Measurements from ENCODE around the gene CRB3. TPM values are rescaled to one million over a fixed set of nuclear protein-coding genes. Genes with fewer than 3 reads are reported as not detected.

The CRB3 gene
- polyA plus RNA-seq, 4 donors, result 22.0 to 39.8 (median 35.5) TPM

DNA sequence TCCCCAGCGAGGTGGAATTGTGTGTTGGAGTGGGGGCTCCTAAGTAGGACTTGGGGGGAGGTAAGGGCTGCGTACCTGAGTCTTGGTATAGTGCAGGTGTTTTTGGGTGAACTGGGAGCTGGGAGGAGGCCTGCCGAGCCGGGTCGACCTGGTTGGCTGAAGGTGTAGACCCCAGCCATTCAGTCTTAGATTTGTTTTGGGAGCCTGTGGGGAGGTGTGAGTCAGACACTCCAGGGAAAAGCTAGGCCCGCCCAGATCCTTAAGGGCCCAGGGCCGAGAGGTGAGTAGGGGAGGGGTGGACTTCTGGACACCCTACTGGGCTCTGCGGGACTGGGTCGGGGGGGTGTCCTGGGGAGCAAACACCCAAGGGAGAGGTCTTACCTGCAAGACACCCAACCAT lies 935 bp downstream of the CRB3 start:
- DNase-seq (ENCODE audit: low read depth in 4 of 4, low spot score in 2 of 4), result no peak

DNA sequence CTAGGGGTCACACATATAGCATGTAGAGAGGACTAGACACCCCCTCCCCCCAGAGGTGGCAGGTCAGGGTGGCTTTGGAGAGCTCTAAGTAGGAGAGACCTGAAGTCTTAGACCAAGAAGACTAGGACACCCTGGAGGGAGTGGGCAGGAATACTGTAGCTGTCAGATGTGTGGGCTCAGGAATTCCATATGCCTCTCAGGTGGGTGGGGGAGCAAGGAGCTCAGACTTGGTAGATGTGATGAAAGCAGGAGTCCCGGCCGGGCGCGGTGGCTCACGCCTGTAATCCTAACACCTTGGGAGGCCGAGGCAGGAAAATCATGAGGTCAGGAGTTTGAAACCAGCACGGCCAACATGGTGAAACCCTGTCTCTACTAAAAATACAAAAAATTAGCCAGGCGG lies 1.6 kb downstream of the CRB3 start:
- DNase-seq (ENCODE audit: low read depth in 4 of 4, low spot score in 2 of 4), result no peak

DNA sequence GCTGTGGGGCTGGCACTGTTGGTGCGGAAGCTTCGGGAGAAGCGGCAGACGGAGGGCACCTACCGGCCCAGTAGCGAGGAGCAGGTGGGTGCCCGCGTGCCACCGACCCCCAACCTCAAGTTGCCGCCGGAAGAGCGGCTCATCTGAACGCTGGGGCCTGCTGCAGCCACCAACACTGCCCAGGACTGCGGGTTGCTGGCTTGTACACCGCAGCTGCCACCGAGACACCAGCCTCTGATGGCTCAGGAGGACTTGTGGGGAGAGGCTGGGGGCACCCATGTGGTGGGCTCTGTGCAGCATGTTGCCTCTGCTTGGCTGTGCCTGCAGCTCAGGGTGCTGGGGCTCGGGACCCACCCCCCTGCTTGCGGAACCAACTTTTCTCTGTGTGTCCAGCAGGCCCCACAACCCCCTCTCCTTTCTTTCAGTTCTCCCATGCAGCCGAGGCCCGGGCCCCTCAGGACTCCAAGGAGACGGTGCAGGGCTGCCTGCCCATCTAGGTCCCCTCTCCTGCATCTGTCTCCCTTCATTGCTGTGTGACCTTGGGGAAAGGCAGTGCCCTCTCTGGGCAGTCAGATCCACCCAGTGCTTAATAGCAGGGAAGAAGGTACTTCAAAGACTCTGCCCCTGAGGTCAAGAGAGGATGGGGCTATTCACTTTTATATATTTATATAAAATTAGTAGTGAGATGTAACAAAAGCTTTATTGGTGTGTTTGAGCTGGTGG lies 2.6 kb downstream of the CRB3 start:
- DNase-seq (ENCODE audit: low read depth in 4 of 4, low spot score in 2 of 4), result no peak

DNA sequence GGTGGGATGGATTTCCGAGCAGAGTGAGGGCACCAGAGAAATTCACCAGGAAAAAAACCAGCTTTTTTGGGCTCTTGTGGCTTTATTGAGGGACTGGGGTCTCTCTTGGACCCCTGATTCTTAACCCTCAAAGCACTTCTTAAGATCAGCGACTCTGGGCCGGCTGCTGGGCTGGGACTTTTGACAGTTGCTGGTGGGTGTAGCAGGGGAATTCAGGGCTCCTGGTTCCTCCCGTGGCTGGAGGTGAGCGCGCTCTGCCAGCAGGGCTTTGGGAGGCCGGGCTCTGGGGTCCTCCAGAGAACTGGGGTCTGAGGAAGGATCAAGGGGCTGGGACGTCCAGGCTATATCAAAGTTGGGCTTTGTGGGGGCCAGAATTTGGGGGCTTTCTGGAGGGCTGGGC lies 3.3 kb downstream of the CRB3 start:
- no peak for DNase-seq (ENCODE audit: low read depth in 4 of 4, low spot score in 2 of 4)

DNA sequence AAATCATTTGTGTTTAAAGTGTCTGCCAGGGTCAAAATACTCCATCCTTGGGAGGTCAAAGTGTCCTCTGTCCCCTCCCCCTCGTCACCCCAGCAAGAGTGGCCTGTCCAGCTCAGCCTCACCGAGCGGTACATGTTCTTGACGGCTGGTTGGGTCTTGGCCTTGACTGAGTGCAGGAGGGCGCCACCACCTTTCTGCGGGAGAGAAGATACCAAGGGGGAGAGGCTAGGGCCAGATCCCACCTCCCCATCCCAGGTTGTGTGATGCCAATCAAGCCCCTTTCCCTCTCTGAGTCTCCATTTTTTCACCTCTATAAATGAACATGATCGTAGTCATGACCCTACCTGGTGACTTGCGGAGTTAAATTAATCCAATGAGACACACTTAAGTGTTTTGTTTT lies 6.1 kb downstream of the CRB3 start:
- DNase-seq (ENCODE audit: low read depth in 4 of 4, low spot score in 2 of 4), result no peak

DNA sequence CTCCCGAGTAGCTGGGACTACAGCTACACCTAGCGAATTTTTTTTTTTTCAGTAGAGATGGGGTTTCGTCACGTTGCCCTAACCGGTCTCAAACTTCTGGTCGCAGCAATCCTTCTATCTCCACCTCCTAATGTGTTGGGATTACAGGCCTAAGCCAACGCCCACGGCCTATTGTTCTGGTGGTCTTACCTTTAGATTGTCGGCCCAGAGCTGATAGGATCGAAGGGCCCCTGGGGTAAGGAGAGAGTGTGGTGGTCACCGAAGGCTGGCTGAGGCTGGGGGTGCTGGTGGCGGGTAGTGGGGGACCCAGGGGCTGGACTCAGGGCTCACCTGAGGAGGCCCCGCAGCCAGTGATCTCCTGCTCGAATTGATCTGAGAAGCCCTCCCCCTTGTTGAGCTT lies 7.0 kb downstream of the CRB3 start:
- no peak for DNase-seq (ENCODE audit: low read depth in 4 of 4, low spot score in 2 of 4)

DNA sequence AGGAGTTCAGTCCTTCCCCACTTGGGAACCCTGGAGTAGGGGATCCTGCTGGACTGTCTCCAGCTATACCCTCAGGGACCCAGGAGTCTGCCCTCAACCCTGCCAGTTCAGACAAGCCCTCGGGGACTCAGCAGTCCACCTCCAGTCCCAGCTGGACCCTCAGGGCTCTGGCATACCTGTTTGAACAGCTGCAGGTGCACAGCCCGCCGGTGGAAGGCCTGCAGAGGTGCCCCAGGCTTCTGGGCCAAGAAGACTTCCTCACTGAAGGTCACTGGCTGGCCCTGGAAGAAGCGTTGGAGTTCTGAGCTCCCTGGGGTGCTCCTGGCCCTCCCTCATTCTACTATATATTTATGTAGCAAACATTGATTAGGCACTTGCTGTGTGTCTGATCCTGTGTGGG lies 8.6 kb downstream of the CRB3 start:
- DNase-seq (ENCODE audit: low read depth in 4 of 4, low spot score in 2 of 4), result no peak

DNA sequence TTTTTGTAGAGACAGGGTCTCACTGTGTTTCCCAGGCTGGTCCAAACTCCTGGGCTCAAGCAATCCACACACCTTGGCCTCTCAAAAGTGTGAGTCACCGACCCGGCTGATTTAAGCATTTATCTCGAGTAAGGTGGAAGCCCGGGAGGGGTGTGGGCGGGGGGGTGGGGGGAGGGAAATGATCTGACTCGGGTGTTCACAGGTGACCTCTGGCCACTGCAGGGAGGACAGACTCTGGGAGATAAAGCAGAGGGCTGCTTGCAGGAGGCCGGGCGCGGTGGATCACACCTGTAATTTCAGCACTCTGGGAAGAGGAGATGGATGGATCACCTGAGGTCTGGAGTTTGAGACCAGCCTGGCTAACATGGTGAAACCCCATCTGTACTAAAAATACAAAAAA lies 9.6 kb downstream of the CRB3 start:
- no peak for DNase-seq (ENCODE audit: low read depth in 4 of 4, low spot score in 2 of 4)

DNA sequence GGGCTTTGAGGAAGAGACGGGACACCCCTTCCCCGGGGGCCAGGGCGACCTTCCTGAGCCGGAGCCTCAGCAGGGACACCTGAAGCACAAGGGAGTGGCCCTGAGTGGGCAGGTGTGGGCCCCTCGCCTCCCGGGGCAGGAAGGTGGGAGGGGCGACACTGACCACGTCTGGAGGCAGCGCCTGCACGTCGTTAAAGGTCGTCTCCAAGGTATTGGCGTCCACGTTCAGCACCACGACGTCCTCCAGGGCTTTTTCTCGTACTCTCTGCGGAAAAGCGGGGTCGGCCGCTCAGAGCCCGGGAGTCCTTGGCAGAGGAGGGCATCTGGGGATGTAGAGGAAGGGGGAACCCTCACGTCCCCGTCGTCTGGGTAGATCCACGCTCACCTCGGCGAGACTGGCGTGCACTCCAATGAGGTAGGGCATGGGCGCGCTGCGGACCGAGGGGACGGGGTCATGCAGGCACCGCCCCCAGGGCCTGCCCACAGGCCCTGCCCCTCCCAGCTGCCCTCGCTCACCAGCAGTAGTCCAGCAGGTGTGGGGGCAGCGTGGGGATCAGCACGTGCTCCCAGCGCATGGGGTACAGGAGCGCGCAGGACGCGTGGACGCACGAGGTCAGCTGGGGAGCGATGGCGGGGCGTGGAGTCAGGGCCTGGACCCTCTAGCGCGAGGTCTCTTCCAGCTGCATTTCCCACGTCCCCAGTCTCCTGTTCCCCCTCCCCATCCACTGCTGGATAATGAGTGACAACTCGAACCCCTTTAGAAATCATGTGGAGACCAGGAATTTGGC lies 11.4 kb downstream of the CRB3 start:
- DNase-seq (ENCODE audit: low read depth in 4 of 4, low spot score in 2 of 4), result no peak

DNA sequence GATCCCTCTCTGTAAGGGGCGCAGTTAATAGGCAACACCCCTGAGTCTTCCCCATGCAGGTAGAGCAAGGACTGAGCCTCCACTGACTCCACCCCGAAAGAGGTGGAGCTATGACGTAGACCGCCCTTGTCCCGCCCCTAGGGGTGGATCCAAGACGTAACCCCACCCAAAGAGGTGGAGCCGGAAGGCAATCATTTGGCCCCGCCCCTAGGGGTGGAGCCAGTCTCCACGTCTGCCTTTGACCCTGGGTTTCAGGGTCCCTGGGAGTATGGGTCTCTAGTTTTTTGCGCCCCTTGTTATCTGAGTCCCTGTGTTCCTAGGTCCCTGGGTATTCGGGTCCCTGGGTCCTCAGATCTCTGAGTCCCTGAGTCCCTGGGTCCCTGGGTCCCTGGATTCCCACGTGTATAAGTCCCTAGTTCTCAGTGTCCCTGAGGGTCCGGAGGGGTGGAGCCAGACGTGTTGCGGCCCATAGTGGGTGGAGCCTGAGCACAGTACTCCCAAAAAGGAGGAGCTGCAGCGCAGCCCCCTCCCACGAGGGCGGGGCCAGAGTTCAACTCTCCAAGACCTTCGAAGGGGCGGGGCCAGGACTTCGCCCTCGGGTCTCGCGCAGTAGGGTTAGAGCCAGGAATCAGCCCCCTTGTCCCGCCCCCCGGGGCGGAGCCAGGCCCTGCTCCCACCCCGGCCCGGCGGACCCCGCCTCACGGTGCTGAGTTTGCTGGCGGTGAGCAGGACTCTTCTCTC lies 12.3 kb downstream of the CRB3 start:
- peak in 3 of 4 donors; percentile 41 to 71 (median 51) for DNase-seq (ENCODE audit: low read depth in 4 of 4, low spot score in 2 of 4)

DNA sequence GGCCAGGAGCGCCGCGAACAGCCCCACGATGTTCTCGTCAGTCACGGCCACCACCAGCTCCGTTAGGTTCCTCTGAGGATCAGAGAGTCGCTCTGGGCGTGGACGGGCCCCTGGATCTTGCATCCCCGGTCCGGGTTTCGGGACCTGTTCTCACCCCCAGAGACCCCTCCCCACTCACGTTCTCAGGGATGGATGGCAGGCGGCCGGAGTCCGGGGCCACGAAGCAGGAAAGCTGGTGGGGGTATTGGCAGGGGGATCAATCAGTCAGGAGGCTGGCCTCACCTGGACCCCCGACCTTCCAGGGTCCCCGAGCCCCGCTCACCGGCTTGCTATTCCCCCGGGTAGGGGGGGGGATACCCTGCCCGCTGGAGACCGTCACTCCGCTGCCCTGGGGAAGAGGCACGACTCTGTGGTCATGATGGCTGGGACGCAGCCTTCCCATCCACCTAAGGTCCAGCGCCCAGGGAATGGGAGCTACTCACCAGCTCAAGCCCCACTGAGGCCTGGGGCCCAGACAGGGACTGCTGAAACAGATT lies 12.9 kb downstream of the CRB3 start:
- DNase-seq (ENCODE audit: low read depth in 4 of 4, low spot score in 2 of 4), result no peak

DNA sequence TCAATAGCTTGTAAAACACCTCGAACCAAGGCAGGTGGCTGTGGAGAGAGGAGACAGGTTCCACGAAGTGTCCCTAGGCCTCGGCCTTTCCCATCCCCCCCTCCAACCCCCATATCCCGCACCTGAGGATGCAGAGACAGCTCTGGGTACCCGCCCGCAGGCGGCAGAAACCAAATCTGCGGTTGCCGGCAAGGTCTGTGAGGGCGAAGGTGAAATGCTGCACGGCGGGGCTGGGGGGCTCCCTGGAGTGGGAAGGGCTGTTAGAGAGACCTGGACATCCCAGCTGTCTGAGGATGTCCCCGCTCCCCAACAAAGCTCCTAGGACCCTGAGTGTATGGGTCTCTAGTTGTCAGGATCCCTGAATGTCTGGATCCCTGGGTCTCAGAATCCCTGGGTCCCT lies 14.7 kb downstream of the CRB3 start:
- no peak for DNase-seq (ENCODE audit: low read depth in 4 of 4, low spot score in 2 of 4)

DNA sequence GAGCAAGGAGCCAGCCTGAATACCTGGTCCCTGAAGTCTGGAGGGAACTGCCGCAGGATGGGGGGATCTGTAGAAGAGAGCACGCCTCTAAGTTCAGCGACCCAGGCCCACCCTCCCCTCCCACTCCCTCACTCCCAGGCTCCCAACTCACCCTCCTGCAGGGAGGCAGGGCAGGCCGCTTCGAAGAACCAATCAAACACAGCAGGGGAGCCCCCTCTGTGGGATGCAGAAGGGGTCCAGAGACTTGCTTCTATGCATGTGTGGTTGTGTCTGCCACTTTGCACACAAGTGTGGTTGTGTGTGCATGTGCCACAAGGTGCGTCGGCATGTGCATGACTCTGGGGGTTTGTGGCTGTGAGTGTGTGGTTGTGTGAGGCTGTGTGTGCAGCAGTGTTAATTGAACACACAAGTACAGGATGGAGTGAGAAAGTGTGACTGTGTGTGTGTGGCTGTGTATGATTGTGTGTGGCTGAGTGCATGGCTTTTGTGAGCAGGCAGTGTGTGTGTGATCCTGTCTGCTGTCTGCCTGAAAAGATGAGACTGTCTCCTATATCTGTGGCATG lies 15.8 kb downstream of the CRB3 start:
- no peak for DNase-seq (ENCODE audit: low read depth in 4 of 4, low spot score in 2 of 4)

DNA sequence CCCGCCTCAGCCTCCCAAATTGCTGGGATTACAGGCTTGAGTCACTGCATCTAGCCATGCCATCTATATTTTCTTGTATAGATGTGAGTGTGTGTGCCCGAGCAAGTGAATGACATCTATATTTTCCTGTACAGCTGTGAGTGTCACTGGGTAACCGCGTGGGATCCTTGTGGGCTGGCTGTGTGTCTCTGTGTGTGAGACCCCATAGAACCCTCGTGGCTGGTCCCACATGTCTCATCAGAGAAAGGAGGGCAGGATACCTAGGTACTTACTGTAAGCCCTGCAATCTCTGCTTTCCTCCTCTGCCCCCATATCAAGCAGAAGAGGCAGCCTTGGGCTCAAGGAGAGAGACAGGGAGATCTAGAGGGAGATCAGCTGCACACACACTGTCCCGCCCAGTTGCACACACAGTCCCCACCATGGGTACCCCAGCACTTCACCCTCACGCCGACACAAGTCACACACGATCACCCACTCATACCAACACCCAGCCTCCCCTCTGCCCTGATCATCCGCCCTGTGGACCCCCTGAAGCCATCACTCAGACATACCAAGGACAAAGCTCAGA lies 16.9 kb downstream of the CRB3 start:
- no peak for DNase-seq (ENCODE audit: low read depth in 4 of 4, low spot score in 2 of 4)

DNA sequence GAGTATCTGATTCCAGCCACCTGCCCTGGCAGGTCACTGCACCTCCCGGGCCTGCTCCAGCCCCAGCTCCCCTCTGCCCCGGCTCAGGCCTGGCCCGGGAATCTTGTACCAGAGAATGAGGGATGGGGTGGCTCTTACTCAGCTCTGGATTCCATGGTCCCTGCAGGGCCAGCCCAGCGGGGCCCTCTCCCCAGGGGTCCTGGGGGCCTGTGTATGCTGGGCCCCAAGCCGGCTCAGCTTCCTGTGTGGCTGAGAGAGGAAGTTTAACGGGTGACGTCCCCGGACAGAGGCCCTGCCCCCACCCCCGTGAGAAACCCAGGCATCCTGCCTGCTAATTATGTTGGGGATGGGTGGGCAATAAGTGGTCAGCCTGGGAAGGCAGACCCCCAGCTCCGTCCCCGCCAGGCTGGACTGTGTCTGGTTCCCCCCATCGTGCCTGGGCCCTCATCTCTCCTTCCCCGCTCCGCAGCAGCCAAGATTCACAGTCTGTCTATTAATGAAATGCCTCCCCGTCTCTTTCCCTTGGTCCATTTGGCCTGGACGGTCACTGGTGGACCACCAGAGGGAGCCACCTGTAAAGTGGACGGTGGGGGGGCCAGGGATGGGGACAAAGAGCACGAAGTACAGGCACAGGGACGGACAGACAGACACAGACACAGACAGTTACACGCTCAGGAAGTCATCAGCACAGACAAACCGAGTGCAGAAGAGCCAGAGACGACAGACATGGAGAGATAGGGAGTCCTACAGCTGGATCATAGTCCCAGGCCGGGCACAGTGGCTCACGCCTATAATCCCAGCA lies 17.7 kb downstream of the CRB3 start, which contains the start of gene DENND1C:
Gene DENND1C (minus strand): TSS at position 247 of the 802 bp plus-strand sequence. CDS start 92 bp downstream, at position 155.
- no peak for DNase-seq (ENCODE audit: low read depth in 4 of 4, low spot score in 2 of 4)

DNA sequence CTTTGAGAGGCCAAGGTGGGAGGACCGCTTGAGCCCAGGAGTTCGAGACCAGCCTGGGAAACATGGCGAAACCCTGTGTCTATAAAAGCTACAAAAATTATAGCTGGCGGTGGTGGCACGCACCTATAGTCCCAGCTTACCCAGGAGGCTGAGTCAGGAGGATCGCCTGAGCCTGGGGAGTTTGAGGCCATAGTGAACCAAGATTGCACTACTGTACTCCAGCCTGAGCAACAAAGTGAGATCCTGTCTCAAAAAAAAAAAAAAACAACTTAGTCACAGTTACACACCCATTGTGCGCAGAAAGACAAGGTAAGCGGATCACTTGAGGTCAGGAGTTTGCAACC lies 18.2 kb downstream of the CRB3 start:
- DNase-seq (ENCODE audit: low read depth in 4 of 4, low spot score in 2 of 4), result no peak

DNA sequence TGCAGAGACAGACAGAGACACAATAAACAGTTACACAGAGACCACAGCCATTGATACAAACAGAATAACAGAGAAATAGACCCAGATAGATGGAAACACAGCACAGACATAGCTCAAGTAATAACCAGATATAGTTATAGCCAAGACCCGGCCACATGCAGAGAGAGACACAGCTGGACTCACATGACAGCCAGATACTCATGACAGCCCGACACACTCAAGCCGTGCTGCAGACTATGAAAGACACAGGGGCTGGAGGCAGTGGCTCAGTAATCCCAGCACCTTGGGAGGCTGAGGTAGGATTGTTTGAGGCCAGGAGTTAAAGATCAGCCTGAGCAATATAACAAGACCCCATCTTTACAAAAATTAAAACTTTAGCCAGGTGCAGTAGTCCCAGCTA lies 19.2 kb downstream of the CRB3 start:
- no peak for DNase-seq (ENCODE audit: low read depth in 4 of 4, low spot score in 2 of 4)

DNA sequence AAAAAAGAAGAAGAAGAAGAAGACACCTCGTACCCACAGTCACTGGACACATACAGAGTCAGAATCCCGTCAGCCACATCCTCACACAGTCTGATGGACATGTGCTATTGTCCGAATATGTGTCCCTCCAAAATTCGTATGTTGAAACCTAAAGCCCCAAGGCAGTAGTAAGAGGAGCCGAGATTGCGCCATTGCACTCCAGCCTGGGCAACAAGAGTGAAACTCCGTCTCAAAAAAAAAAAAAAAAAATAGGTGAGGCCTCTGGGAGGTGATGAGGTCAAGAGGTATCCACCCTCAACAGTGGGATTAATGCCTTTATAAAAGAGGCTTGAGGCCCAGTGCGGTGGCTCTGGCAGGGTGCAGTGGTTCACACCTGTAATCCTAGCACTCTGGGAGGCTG lies 20.2 kb downstream of the CRB3 start:
- no peak for DNase-seq (ENCODE audit: low read depth in 4 of 4, low spot score in 2 of 4)

DNA sequence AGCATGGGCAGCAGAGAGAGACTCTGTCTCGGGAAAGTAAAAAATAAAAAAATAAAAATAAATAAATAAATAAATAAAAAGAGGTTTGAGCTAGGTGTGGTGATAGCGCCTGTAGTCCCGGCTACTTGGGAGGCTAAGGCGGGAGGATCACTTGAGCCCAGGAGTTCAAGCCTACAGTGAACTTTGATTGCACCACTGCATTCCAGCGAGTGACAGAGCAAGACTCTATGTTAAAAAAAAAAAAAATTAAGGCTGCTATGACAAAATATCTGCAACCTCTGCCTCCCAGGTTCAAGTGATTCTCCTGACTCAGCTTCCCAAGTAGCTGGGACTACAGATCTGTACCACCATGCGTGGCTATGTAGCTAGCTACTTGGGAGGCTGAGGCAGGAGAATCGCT lies 20.8 kb downstream of the CRB3 start:
- no peak for DNase-seq (ENCODE audit: low read depth in 4 of 4, low spot score in 2 of 4)

Measured in left renal cortex interstitium (tissue), 4 donors.